GM19193 (cell line): ENCODE results near the gene OR52I1.

ENCODE experiments used
- POLR2A ChIP-seq: IDR thresholded peaks from 4 replicates; pipeline ENCODE4 v1.6.1; 2011; ENCODE audit not compliant: insufficient read depth, insufficient read length; ENCODE audit errors: extremely low read depth

OR52I1 gene

GRCh38 chr11:4593739-4594138 is at the start of gene OR52I1:
Gene OR52I1 (plus strand): TSS chr11:4594039. CDS start chr11:4594039, 0 bp downstream.
- TF ChIP-seq POLR2A: no peak

GRCh38 chr11:4544891-4545290 is 48.9 kb upstream of the OR52I1 start, which contains the start of gene OR52M1:
Gene OR52M1 (plus strand): TSS chr11:4545191. CDS start chr11:4545191, 0 bp downstream.
- TF ChIP-seq POLR2A: no peak

- no peak for TF ChIP-seq POLR2A
Measured at GRCh38 chr11:4546878-4547277, 47.0 kb upstream of the OR52I1 start.

GRCh38 chr11:4547416-4547815 is 46.4 kb upstream of the OR52I1 start:
- TF ChIP-seq POLR2A: no peak

- TF ChIP-seq POLR2A: no peak
Measured at GRCh38 chr11:4551346-4551979, 42.4 kb upstream of the OR52I1 start.

- no peak for TF ChIP-seq POLR2A
Measured at GRCh38 chr11:4559527-4560440, 34.1 kb upstream of the OR52I1 start.

- TF ChIP-seq POLR2A: no peak
Measured at GRCh38 chr11:4560467-4560866, 33.4 kb upstream of the OR52I1 start.

GRCh38 chr11:4565371-4565770 is 28.5 kb upstream of the OR52I1 start:
- TF ChIP-seq POLR2A: no peak

GRCh38 chr11:4569075-4569474 is 24.8 kb upstream of the OR52I1 start:
- no peak for TF ChIP-seq POLR2A

GRCh38 chr11:4576880-4577279 is 17.0 kb upstream of the OR52I1 start:
- no peak for TF ChIP-seq POLR2A

GRCh38 chr11:4577761-4578160 is 16.1 kb upstream of the OR52I1 start:
- TF ChIP-seq POLR2A: no peak

- TF ChIP-seq POLR2A: no peak
Measured at GRCh38 chr11:4578624-4579023, 15.2 kb upstream of the OR52I1 start.

GRCh38 chr11:4580124-4580523 is 13.7 kb upstream of the OR52I1 start:
- TF ChIP-seq POLR2A: no peak

- no peak for TF ChIP-seq POLR2A
Measured at GRCh38 chr11:4581443-4581842, 12.4 kb upstream of the OR52I1 start, which contains the start of gene OR52I2. Gene OR52I2 (plus strand): TSS chr11:4581743.

GRCh38 chr11:4589017-4589416 is 4.8 kb upstream of the OR52I1 start:
- no peak for TF ChIP-seq POLR2A

- no peak for TF ChIP-seq POLR2A
Measured at GRCh38 chr11:4605057-4605456, 11.2 kb downstream of the OR52I1 start.
